ENCODE results near the gene ZFPM1. TPM values are rescaled to one million over a fixed set of nuclear protein-coding genes. Genes with fewer than 3 reads are reported as not detected.

ZFPM1 gene
- total and polyA plus RNA-seq, 4 donors: 0.19 to 12.8 (median 5.3) TPM

GRCh38 chr16:88473666-88474534, 20.8 kb downstream of the ZFPM1 start:
- DNase-seq (ENCODE audit: low spot score): no peak
- Histone ChIP-seq H3K9ac (ENCODE audit: low read depth in 1 of 2, low read length in 2 of 2) (peak overlapping the region in 1 of 2 donors; percentile 32), H3K36me3 (ENCODE audit: control insufficient read depth in 4 of 4, insufficient read depth in 3 of 4, low read depth in 1 of 4, low read length in 3 of 4) (peaks cover 0 to 2% (median 0%) of the 10 kb centered on the region in 4 donors), H3K9me3 (ENCODE audit: control insufficient read depth in 4 of 4, low read length in 3 of 4) (no peaks in the 10 kb centered on the region), H3K4me3 (ENCODE audit: low read depth in 1 of 3, low read length in 3 of 3) (no peak overlapping the region), H3K27me3 (ENCODE audit: control insufficient read depth in 4 of 4, insufficient read depth in 4 of 4, low read length in 3 of 4) (no peaks in the 10 kb centered on the region), H3K27ac (ENCODE audit: low read depth in 1 of 2, low read length in 2 of 2) (peak overlapping the region; percentile 84), H3K4me1 (ENCODE audit: control insufficient read depth in 4 of 4, insufficient read depth in 4 of 4, low read length in 3 of 4) (peaks cover 36 to 72% (median 55%) of the 10 kb centered on the region in 4 donors)
- 62% methylated on average over 43 of the region's 43 CpGs for WGBS
- TF ChIP-seq SP1 (IDR thresholded peaks at IDR 0.05) (peak; percentile 31), HNF4G (IDR thresholded peaks at IDR 0.05) (no peak), NR2F2 (IDR thresholded peaks at IDR 0.05) (no peak), CTCF (IDR thresholded peaks at IDR 0.05; ENCODE audit: low read depth, low read length, missing input control) (no peak), HNF4A (conservative IDR thresholded peaks at IDR 0.05) (peak in 1 of 2 donors; percentile 59), TAF1 (conservative IDR thresholded peaks at IDR 0.05) (no peak), RAD21 (IDR thresholded peaks at IDR 0.05) (peak in 1 of 2 donors; percentile 24), EGR1 (IDR thresholded peaks at IDR 0.05; ENCODE audit: low read depth in 2 of 2) (peak in 1 of 2 donors; percentile 20), GABPA (IDR thresholded peaks at IDR 0.05 in 1 of 2, conservative IDR thresholded peaks at IDR 0.05 in 1 of 2) (no peak), FOXA1 (IDR thresholded peaks at IDR 0.05) (no peak), RXRA (IDR thresholded peaks at IDR 0.05) (peak; percentile 32 to 82), JUND (IDR thresholded peaks at IDR 0.05) (peak in 1 of 2 donors; percentile 15), YY1 (IDR thresholded peaks at IDR 0.05) (peak; percentile 92), FOXA2 (IDR thresholded peaks at IDR 0.05) (no peak)
- TF ChIP-seq, protein P1, sequence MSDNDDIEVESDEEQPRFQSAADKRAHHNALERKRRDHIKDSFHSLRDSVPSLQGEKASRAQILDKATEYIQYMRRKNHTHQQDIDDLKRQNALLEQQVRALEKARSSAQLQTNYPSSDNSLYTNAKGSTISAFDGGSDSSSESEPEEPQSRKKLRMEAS (IDR thresholded peaks at IDR 0.05): no peak
- TF ChIP-seq, protein P2, sequence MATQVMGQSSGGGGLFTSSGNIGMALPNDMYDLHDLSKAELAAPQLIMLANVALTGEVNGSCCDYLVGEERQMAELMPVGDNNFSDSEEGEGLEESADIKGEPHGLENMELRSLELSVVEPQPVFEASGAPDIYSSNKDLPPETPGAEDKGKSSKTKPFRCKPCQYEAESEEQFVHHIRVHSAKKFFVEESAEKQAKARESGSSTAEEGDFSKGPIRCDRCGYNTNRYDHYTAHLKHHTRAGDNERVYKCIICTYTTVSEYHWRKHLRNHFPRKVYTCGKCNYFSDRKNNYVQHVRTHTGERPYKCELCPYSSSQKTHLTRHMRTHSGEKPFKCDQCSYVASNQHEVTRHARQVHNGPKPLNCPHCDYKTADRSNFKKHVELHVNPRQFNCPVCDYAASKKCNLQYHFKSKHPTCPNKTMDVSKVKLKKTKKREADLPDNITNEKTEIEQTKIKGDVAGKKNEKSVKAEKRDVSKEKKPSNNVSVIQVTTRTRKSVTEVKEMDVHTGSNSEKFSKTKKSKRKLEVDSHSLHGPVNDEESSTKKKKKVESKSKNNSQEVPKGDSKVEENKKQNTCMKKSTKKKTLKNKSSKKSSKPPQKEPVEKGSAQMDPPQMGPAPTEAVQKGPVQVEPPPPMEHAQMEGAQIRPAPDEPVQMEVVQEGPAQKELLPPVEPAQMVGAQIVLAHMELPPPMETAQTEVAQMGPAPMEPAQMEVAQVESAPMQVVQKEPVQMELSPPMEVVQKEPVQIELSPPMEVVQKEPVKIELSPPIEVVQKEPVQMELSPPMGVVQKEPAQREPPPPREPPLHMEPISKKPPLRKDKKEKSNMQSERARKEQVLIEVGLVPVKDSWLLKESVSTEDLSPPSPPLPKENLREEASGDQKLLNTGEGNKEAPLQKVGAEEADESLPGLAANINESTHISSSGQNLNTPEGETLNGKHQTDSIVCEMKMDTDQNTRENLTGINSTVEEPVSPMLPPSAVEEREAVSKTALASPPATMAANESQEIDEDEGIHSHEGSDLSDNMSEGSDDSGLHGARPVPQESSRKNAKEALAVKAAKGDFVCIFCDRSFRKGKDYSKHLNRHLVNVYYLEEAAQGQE (IDR thresholded peaks at IDR 0.05): peak; percentile 36
- TF ChIP-seq, protein P3, sequence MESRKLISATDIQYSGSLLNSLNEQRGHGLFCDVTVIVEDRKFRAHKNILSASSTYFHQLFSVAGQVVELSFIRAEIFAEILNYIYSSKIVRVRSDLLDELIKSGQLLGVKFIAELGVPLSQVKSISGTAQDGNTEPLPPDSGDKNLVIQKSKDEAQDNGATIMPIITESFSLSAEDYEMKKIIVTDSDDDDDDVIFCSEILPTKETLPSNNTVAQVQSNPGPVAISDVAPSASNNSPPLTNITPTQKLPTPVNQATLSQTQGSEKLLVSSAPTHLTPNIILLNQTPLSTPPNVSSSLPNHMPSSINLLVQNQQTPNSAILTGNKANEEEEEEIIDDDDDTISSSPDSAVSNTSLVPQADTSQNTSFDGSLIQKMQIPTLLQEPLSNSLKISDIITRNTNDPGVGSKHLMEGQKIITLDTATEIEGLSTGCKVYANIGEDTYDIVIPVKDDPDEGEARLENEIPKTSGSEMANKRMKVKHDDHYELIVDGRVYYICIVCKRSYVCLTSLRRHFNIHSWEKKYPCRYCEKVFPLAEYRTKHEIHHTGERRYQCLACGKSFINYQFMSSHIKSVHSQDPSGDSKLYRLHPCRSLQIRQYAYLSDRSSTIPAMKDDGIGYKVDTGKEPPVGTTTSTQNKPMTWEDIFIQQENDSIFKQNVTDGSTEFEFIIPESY (IDR thresholded peaks at IDR 0.05): peak; percentile 46
- TF ChIP-seq, protein P4, sequence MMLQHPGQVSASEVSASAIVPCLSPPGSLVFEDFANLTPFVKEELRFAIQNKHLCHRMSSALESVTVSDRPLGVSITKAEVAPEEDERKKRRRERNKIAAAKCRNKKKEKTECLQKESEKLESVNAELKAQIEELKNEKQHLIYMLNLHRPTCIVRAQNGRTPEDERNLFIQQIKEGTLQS (IDR thresholded peaks at IDR 0.05): no peak

Data from liver (tissue), 9 donors.